Testis (tissue), 2 donors: ENCODE data around the gene PHF23.

Experiments used
- POLR2A ChIP-seq: fragments of 450-650 bp; IDR thresholded peaks from one replicate; pipeline ENCODE4 v1.6.1; 2017; ENCODE audit warnings: antibody characterized with exemption, mild to moderate bottlenecking, moderate library complexity
- TF ChIP-seq, protein P1 (sequence below), 3 experiments: fragments of 450-650 bp in 2 of 3; fragments of 200-600 bp in 1 of 3; sonication (generic) in 1 of 3; IDR thresholded peaks; one replicate each; pipeline ENCODE4 v1.5.1; 2016 to 2019; ENCODE audit warnings: antibody characterized with exemption in 3 of 3, mild to moderate bottlenecking in 2 of 3, moderate library complexity in 1 of 3

DNA sequence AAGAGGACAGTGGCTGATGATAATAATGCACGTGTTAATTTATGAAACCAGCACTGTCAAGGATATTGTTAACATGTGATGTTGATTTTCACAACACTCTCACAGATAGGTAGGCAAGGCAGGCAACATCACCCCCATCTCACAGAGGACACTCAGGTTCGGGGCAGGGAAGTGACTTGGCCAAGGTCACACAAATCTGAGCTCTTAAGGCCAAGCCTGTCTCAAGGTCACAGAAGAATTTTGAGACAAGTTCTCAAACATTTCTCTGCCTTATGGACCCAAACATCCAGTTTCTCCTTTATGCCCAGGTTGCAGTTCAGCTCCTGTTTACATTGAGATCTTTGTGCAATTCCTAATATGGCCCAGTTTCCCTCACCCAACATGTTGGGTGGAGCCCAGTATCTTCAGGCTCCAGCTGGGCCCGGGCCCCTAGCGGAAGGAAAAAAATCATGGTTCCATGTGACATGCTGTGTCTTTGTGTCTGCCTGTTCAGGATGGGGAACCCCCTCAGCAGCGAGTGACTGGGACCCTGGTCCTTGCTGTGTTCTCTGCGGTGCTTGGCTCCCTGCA lies 43.6 kb upstream of the PHF23 start:
- TF ChIP-seq, protein P1, sequence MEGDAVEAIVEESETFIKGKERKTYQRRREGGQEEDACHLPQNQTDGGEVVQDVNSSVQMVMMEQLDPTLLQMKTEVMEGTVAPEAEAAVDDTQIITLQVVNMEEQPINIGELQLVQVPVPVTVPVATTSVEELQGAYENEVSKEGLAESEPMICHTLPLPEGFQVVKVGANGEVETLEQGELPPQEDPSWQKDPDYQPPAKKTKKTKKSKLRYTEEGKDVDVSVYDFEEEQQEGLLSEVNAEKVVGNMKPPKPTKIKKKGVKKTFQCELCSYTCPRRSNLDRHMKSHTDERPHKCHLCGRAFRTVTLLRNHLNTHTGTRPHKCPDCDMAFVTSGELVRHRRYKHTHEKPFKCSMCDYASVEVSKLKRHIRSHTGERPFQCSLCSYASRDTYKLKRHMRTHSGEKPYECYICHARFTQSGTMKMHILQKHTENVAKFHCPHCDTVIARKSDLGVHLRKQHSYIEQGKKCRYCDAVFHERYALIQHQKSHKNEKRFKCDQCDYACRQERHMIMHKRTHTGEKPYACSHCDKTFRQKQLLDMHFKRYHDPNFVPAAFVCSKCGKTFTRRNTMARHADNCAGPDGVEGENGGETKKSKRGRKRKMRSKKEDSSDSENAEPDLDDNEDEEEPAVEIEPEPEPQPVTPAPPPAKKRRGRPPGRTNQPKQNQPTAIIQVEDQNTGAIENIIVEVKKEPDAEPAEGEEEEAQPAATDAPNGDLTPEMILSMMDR (IDR thresholded peaks at IDR 0.05): no peak
- no peak for TF ChIP-seq POLR2A
